Gastroesophageal sphincter (tissue), 4 donors: Measurements from ENCODE around the gene ORM2. TPM values are rescaled to one million over a fixed set of nuclear protein-coding genes. Genes with fewer than 3 reads are reported as not detected.

Source experiments
- ATAC-seq: fragments of 150-250 bp; one replicate; pipeline ENCODE4 v1.9.1; 2016; ENCODE audit warnings: mild to moderate bottlenecking, moderate library complexity
- H3K27ac ChIP-seq, 4 donors: fragments of 200-600 bp; sonication (generic) in 3 of 4; 1 replicate in 3 of 4; 2 replicates in 1 of 4; pipeline ENCODE4 v1.5.1; 2016 to 2019
- H3K27me3 ChIP-seq: fragments of 200-600 bp; sonication (generic); one replicate; pipeline ENCODE4 v1.5.1; 2019
- H3K36me3 ChIP-seq, 2 donors: fragments of 200-600 bp; sonication (generic); one replicate each; pipeline ENCODE4 v1.5.1; 2019; ENCODE audit warnings: control low read depth in 1 of 2
- H3K4me1 ChIP-seq, 3 donors: fragments of 200-600 bp; sonication (generic); 1 replicate in 2 of 3; 2 replicates in 1 of 3; pipeline ENCODE4 v1.5.1; 2016 to 2019; ENCODE audit warnings: control low read depth in 2 of 3
- H3K4me3 ChIP-seq, 2 donors: fragments of 200-600 bp; sonication (generic); one replicate each; pipeline ENCODE4 v1.5.1; 2019; ENCODE audit warnings: mild to moderate bottlenecking in 1 of 2, moderate library complexity in 1 of 2
- H3K9me3 ChIP-seq, 3 donors: fragments of 200-600 bp; sonication (generic); one replicate each; pipeline ENCODE4 v1.5.1; 2017 to 2019; ENCODE audit warnings: control low read depth in 2 of 3
- CTCF ChIP-seq, 4 experiments: fragments of 200-600 bp in 2 of 4; fragments of 450-650 bp in 2 of 4; sonication (generic) in 1 of 4; IDR thresholded peaks; one replicate each; pipeline ENCODE4 v1.5.1; 2017 to 2019; ENCODE audit warnings: antibody characterized with exemption in 4 of 4, mild to moderate bottlenecking in 2 of 4, moderate library complexity in 2 of 4
- EP300 ChIP-seq: sonication (generic); formaldehyde crosslinking; IDR thresholded peaks from one replicate; pipeline ENCODE4 v1.6.1; 2017; ENCODE audit warnings: antibody characterized with exemption, mild to moderate bottlenecking
- POLR2A ChIP-seq, 2 donors: fragments of 450-650 bp; IDR thresholded peaks; one replicate each; pipeline ENCODE4 v1.6.1; 2017; ENCODE audit warnings: antibody characterized with exemption in 2 of 2, mild to moderate bottlenecking in 2 of 2, moderate library complexity in 1 of 2
- POLR2AphosphoS5 ChIP-seq: sonication (generic); formaldehyde crosslinking; IDR thresholded peaks from one replicate; pipeline ENCODE4 v1.6.1; 2017; ENCODE audit warnings: antibody characterized with exemption
- WGBS, 2 donors: methylation state at CpG; one replicate each; pipeline ENCODE4 v1.1.5; 2018; ENCODE audit warnings: low coverage in 1 of 2; 5-methylcytosine and 5-hydroxymethylcytosine counted together
- total RNA-seq, 4 donors: library from RNA; depleted of rRNA; stranded (reverse); fragments of >200 nt; gene quantifications; one replicate each; pipeline ENCODE4 v1.1.0, GENCODE V29; 2016

ORM2 gene
- total RNA-seq, 4 donors from 2014 or later = not detected

GRCh38 chr9:114282926-114283325, 46.7 kb upstream of the ORM2 start:
- TF ChIP-seq POLR2A (IDR thresholded peaks at IDR 0.05) = no peak
- no peak for TF ChIP-seq CTCF (IDR thresholded peaks at IDR 0.05)
- TF ChIP-seq EP300 = no peak
- TF ChIP-seq POLR2AphosphoS5 = no peak
- Histone ChIP-seq H3K27me3 (no peaks in the 10 kb centered on the region), H3K9me3 (no peaks in the 10 kb centered on the region), H3K27ac (no peak overlapping the region), H3K4me3 (no peak overlapping the region), H3K36me3 (no peaks in the 10 kb centered on the region), H3K4me1 (no peaks in the 10 kb centered on the region)
- ATAC-seq = no peak
- WGBS, 2 donors = 48 to 56% methylated on average over 3 to 4 of the region's 5 CpGs

GRCh38 chr9:114283551-114284111, 46.0 kb upstream of the ORM2 start:
- H3K9me3 ChIP-seq = no peaks in the 10 kb centered on the region
- H3K36me3 ChIP-seq = no peaks in the 10 kb centered on the region
- no CpG with 5 or more reads among the region's 14 CpGs for WGBS, 2 donors

GRCh38 chr9:114284316-114285060, 45.2 kb upstream of the ORM2 start:
- no peaks in the 10 kb centered on the region for H3K4me1 ChIP-seq
- ATAC-seq = no peak
- H3K27me3 ChIP-seq = no peaks in the 10 kb centered on the region
- TF ChIP-seq EP300 (no peak), POLR2A (IDR thresholded peaks at IDR 0.05) (no peak), CTCF (IDR thresholded peaks at IDR 0.05) (no peak), POLR2AphosphoS5 (no peak)
- H3K36me3 ChIP-seq = no peaks in the 10 kb centered on the region
- H3K4me3 ChIP-seq = no peak overlapping the region
- no peaks in the 10 kb centered on the region for H3K9me3 ChIP-seq
- WGBS, 2 donors = 100% methylated on average over 1 of the region's 11 CpGs; no CpG with 5 or more reads in 1 of the 2 donors
- no peak overlapping the region for H3K27ac ChIP-seq

More at GRCh38 chr9:114283551-114284111, 46.0 kb upstream of the ORM2 start:
- no peak for ATAC-seq
- H3K4me1 ChIP-seq = no peaks in the 10 kb centered on the region
- no peak for TF ChIP-seq POLR2A (IDR thresholded peaks at IDR 0.05)
- TF ChIP-seq EP300 = no peak
- TF ChIP-seq CTCF (IDR thresholded peaks at IDR 0.05) = no peak
- no peak for TF ChIP-seq POLR2AphosphoS5
- no peaks in the 10 kb centered on the region for H3K27me3 ChIP-seq
- no peak overlapping the region for H3K4me3 ChIP-seq
- H3K27ac ChIP-seq = no peak overlapping the region

GRCh38 chr9:114285166-114285867, 44.4 kb upstream of the ORM2 start:
- no peaks in the 10 kb centered on the region for H3K27me3 ChIP-seq
- no peak for ATAC-seq
- no peak overlapping the region for H3K27ac ChIP-seq
- H3K36me3 ChIP-seq = no peaks in the 10 kb centered on the region
- H3K4me1 ChIP-seq = no peaks in the 10 kb centered on the region
- TF ChIP-seq EP300 = no peak
- no peak for TF ChIP-seq POLR2AphosphoS5
- no peak for TF ChIP-seq POLR2A (IDR thresholded peaks at IDR 0.05)
- no peak for TF ChIP-seq CTCF (IDR thresholded peaks at IDR 0.05)
- H3K4me3 ChIP-seq = no peak overlapping the region
- H3K9me3 ChIP-seq = no peaks in the 10 kb centered on the region
- WGBS, 2 donors = 65 to 69% methylated on average over 4 to 5 of the region's 20 CpGs
